ENCODE data around the gene RASSF1. TPM values are rescaled to one million over a fixed set of nuclear protein-coding genes. Genes with fewer than 3 reads are reported as not detected.

The RASSF1 gene
- total RNA-seq, 2 donors from 2014 or later: 26.7 to 30.0 TPM

DNA sequence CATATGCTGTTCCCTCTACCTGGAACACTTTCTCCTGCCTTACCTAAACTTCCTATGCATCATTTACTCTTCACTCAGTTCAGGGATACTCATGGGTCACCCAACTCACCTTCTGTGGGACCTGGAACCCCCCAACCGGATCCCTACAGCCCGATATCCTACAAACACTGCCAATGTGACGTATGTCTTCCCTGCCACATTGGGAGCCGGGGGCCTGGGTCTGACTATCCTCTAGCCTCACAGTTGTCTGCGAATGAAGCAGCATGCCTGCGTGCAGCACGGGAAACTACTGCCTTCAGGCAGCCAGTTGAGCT is 9.5 kb upstream of the RASSF1 start:
- Histone ChIP-seq H3K4me3 (peak overlapping the region; percentile 8 to 39), H3K36me3 (replicated peaks in 1 of 2; ENCODE audit: insufficient read depth in 1 of 2, low read depth in 2 of 2) (peaks cover 12 to 14% of the 10 kb centered on the region in 2 donors), H3K4me1 (peaks cover 53% of the 10 kb centered on the region), H3K9me3 (no peaks in the 10 kb centered on the region), H3K27me3 (no peaks in the 10 kb centered on the region), H3K27ac (peak overlapping the region; percentile 79 to 94 (median 90))
- ATAC-seq: no peak
- no peak for DNase-seq
- intact Hi-C loops (cut with DNase I): no loop called here
- WGBS, 2 donors: 6 to 19% methylated on average over 5 to 7 of the region's 7 CpGs
- no peak for TF ChIP-seq POLR2A (IDR thresholded peaks at IDR 0.05)
- TF ChIP-seq, protein P1, sequence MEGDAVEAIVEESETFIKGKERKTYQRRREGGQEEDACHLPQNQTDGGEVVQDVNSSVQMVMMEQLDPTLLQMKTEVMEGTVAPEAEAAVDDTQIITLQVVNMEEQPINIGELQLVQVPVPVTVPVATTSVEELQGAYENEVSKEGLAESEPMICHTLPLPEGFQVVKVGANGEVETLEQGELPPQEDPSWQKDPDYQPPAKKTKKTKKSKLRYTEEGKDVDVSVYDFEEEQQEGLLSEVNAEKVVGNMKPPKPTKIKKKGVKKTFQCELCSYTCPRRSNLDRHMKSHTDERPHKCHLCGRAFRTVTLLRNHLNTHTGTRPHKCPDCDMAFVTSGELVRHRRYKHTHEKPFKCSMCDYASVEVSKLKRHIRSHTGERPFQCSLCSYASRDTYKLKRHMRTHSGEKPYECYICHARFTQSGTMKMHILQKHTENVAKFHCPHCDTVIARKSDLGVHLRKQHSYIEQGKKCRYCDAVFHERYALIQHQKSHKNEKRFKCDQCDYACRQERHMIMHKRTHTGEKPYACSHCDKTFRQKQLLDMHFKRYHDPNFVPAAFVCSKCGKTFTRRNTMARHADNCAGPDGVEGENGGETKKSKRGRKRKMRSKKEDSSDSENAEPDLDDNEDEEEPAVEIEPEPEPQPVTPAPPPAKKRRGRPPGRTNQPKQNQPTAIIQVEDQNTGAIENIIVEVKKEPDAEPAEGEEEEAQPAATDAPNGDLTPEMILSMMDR (IDR thresholded peaks at IDR 0.05): no peak

DNA sequence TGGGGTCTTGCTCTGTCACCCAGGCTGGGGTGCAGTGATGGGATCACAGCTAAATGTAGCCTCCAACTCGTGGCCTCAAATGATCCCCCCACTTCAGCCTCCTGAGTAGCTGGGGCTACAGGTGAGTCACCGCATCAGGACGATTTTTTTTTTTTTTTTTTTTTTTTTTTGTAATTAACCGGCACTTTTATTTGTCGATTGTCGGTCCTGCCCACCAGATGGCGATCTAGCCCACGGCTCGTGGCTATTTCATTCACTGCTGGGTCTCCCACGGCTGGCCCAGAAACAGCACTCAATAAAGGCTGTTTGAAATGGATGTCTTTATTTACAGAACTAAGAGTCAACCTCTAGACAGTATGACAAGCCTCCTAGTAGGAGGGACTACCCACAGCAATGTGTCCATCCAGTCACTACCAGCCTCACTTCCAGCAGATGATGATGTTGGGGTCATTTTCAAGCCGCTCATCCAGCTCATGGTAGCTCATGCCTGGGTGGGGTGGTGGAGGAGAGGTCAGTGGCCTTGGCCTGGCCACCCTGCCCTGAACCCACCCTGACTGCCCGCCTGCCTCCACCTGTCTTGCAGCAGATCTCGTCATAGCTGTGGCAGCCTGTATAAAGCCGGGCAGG is 6.7 kb upstream of the RASSF1 start:
- Histone ChIP-seq H3K27ac (peak overlapping the region in 2 of 4 donors; percentile 39 to 52), H3K27me3 (no peaks in the 10 kb centered on the region), H3K4me1 (peaks cover 53% of the 10 kb centered on the region), H3K36me3 (replicated peaks in 1 of 2; ENCODE audit: insufficient read depth in 1 of 2, low read depth in 2 of 2) (no peaks in the 10 kb centered on the region), H3K4me3 (no peak overlapping the region), H3K9me3 (no peaks in the 10 kb centered on the region)
- intact Hi-C loops (cut with DNase I): loop anchor here (10.0 kb wide), 1 partner anchor 198 kb away; no protein-coding TSS in a partner anchor
- WGBS, 2 donors: 21 to 27% methylated on average over 12 to 14 of the region's 14 CpGs
- ATAC-seq (peak; percentile 28), DNase-seq (peak; percentile 80 to 83 (median 83))
- peak in 1 of 3 donors; percentile 9 for TF ChIP-seq POLR2A (IDR thresholded peaks at IDR 0.05)
- TF ChIP-seq, protein P1 (IDR thresholded peaks at IDR 0.05): peak in 6 of 7 experiments; percentile 37 to 76 (median 60)

DNA sequence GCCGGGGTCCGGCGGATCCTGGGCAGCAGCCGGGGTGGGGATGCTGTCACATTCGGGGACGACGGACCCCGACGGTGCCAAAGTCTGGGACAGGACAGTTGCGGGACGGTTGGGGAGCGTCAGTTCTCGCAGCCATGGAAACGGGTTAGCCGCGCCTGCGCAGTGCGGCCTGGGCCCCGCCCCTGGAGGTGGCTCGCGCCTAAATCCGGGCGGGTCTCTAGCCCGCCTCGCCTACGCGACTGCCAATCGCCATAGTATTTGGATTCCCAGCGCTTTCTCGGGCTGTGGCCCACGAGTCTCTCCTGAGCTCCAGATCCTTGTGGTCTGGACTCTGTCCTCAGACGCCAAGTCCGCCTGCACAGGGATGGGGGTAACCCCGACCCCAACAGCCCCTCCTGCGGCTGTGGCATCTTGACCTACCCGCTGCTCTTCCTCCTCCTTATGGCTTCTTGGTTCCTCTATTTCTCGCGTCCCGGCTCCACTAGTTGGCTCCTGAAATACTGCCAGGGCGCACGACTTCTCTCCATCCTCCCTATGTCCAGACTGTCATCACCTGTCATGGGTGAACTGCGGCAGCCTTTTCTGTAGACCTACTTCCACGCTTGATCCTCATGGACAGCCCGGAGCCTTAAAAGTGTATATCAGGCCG is 5.1 kb upstream of the RASSF1 start, which contains the start of gene ZMYND10:
Gene ZMYND10, minus strand, starts transcription at position 147 of the 649 bp plus-strand sequence. CDS start 153 bp downstream, outside the sequence.
- ATAC-seq: no peak
- peaks cover 44% of the 10 kb centered on the region for H3K4me1 ChIP-seq
- DNase-seq: peak; percentile 43 to 63 (median 58)
- no peaks in the 10 kb centered on the region for H3K27me3 ChIP-seq
- TF ChIP-seq, protein P1 (IDR thresholded peaks at IDR 0.05): no peak
- TF ChIP-seq POLR2A (IDR thresholded peaks at IDR 0.05): peak in 1 of 3 donors; percentile 1
- no peaks in the 10 kb centered on the region for H3K36me3 ChIP-seq (replicated peaks in 1 of 2; ENCODE audit: insufficient read depth in 1 of 2, low read depth in 2 of 2)
- H3K9me3 ChIP-seq: no peaks in the 10 kb centered on the region
- no peak within 1 kb of the TSS for H3K4me3 ChIP-seq
- intact Hi-C loops (cut with DNase I): loop anchor here (10.0 kb wide), 1 partner anchor 199 kb away; no protein-coding TSS in a partner anchor
- WGBS, 2 donors: 15 to 48% methylated on average over 22 to 45 of the region's 45 CpGs
- no peak within 1 kb of the TSS for H3K27ac ChIP-seq

DNA sequence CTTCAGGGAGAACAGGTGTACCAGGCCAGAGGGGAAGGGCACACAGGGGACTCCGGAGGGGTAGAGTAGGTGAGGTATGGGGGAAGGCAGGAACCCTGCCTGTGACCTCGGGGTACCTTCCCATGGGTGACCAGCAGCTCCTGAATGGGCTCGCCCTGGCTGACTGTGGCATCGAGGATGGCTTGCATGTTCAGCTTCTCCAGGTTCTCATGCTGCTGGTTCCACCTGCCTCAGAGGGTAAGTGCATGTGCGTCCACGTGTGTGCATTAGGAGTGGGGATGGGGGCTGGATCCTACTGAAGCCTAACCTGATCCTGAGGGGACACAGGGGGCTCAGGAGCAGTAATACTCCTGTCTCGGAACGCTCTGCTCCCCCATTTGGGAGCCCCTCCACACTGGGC is 4.4 kb upstream of the RASSF1 start:
- H3K27ac ChIP-seq: no peak overlapping the region

More for the DNA sequence above, 4.4 kb upstream of the RASSF1 start:
- TF ChIP-seq, protein P1 (IDR thresholded peaks at IDR 0.05): no peak
- TF ChIP-seq POLR2A (IDR thresholded peaks at IDR 0.05): no peak
- Histone ChIP-seq H3K36me3 (replicated peaks in 1 of 2; ENCODE audit: insufficient read depth in 1 of 2, low read depth in 2 of 2) (no peaks in the 10 kb centered on the region), H3K4me1 (peaks cover 39% of the 10 kb centered on the region), H3K9me3 (no peaks in the 10 kb centered on the region), H3K27me3 (no peaks in the 10 kb centered on the region), H3K4me3 (no peak overlapping the region)
- 63 to 72% methylated on average over 6 to 8 of the region's 8 CpGs for WGBS, 2 donors
- intact Hi-C loops (cut with DNase I): loop anchor here (10.0 kb wide), 1 partner anchor 200 kb away; no protein-coding TSS in a partner anchor
- ATAC-seq: no peak
- DNase-seq: no peak

Measured in body of pancreas (tissue), 4 donors.